ENCODE data around the gene CERS3.
A peak's percentile ranks its signal among the peaks of the same experiment; 100 is the strongest.
"Not testable (repeated sequence)": the region's sequence is repeated elsewhere in the genome, so short reads cannot be mapped to it uniquely, and the experiment has no call there.

The CERS3 gene

GRCh38 chr15:100468285-100468684 lies 60.5 kb downstream of the CERS3 start:
- no peak for DNase-seq (ENCODE audit: low read depth in 1 of 2, low spot score in 1 of 2)

- DNase-seq (ENCODE audit: low read depth in 1 of 2, low spot score in 1 of 2): no peak
These were observed 62.7 kb downstream of the CERS3 start for GRCh38 chr15:100466073-100466472.

GRCh38 chr15:100464888-100465287 lies 63.9 kb downstream of the CERS3 start:
- DNase-seq (ENCODE audit: low read depth in 1 of 2, low spot score in 1 of 2): no peak

- DNase-seq (ENCODE audit: low read depth in 1 of 2, low spot score in 1 of 2): no peak
These were observed 64.5 kb downstream of the CERS3 start for GRCh38 chr15:100464256-100464655.

GRCh38 chr15:100463515-100463914 lies 65.2 kb downstream of the CERS3 start:
- DNase-seq (ENCODE audit: low read depth in 1 of 2, low spot score in 1 of 2): no peak

- DNase-seq (ENCODE audit: low read depth in 1 of 2, low spot score in 1 of 2): no peak
These were observed 67.7 kb downstream of the CERS3 start for GRCh38 chr15:100461049-100461448.

- no peak for DNase-seq (ENCODE audit: low read depth in 1 of 2, low spot score in 1 of 2)
These were observed 71.5 kb downstream of the CERS3 start for GRCh38 chr15:100457201-100457600.

GRCh38 chr15:100454148-100454547 lies 74.6 kb downstream of the CERS3 start:
- no peak for DNase-seq (ENCODE audit: low read depth in 1 of 2, low spot score in 1 of 2)

GRCh38 chr15:100448481-100448880 lies 80.3 kb downstream of the CERS3 start:
- DNase-seq (ENCODE audit: low read depth in 1 of 2, low spot score in 1 of 2): no peak

GRCh38 chr15:100441063-100441462 lies 87.7 kb downstream of the CERS3 start:
- DNase-seq (ENCODE audit: low read depth in 1 of 2, low spot score in 1 of 2): not testable (repeated sequence)

GRCh38 chr15:100439514-100439913 lies 89.2 kb downstream of the CERS3 start:
- DNase-seq (ENCODE audit: low read depth in 1 of 2, low spot score in 1 of 2): no peak

GRCh38 chr15:100438570-100438969 lies 90.2 kb downstream of the CERS3 start:
- DNase-seq (ENCODE audit: low read depth in 1 of 2, low spot score in 1 of 2): peak in 1 of 2 donors; percentile 8

GRCh38 chr15:100437261-100437660 lies 91.5 kb downstream of the CERS3 start:
- no peak for DNase-seq (ENCODE audit: low read depth in 1 of 2, low spot score in 1 of 2)

GRCh38 chr15:100434561-100434960 lies 94.2 kb downstream of the CERS3 start:
- no peak for DNase-seq (ENCODE audit: low read depth in 1 of 2, low spot score in 1 of 2)

GRCh38 chr15:100434038-100434437 lies 94.7 kb downstream of the CERS3 start:
- DNase-seq (ENCODE audit: low read depth in 1 of 2, low spot score in 1 of 2): no peak

GRCh38 chr15:100433304-100433703 lies 95.4 kb downstream of the CERS3 start:
- no peak for DNase-seq (ENCODE audit: low read depth in 1 of 2, low spot score in 1 of 2)

- DNase-seq (ENCODE audit: low read depth in 1 of 2, low spot score in 1 of 2): no peak
These were observed 98.3 kb downstream of the CERS3 start for GRCh38 chr15:100430411-100430810.

- DNase-seq (ENCODE audit: low read depth in 1 of 2, low spot score in 1 of 2): no peak
These were observed 99.5 kb downstream of the CERS3 start for GRCh38 chr15:100429116-100429728.

GRCh38 chr15:100426937-100427336 lies 101.8 kb downstream of the CERS3 start:
- DNase-seq (ENCODE audit: low read depth in 1 of 2, low spot score in 1 of 2): no peak

- no peak for DNase-seq (ENCODE audit: low read depth in 1 of 2, low spot score in 1 of 2)
These were observed 123.6 kb downstream of the CERS3 start for GRCh38 chr15:100405179-100405578.

- no peak for DNase-seq (ENCODE audit: low read depth in 1 of 2, low spot score in 1 of 2)
These were observed 127.8 kb downstream of the CERS3 start for GRCh38 chr15:100400996-100401395.

- no peak for DNase-seq (ENCODE audit: low read depth in 1 of 2, low spot score in 1 of 2)
These were observed 133.9 kb downstream of the CERS3 start for GRCh38 chr15:100394736-100395440.

GRCh38 chr15:100393008-100393407 lies 135.7 kb downstream of the CERS3 start:
- no peak for DNase-seq (ENCODE audit: low read depth in 1 of 2, low spot score in 1 of 2)
